Cardiac atrium fibroblast (primary cell): ENCODE results near the gene PEPD. TPM values are rescaled to one million over a fixed set of nuclear protein-coding genes. Genes with fewer than 3 reads are reported as not detected.

ENCODE experiments used
- total RNA-seq: library from RNA; depleted of rRNA; stranded (reverse); fragments of >200 nt; gene quantifications from 2 replicates; pipeline ENCODE4 v1.2.3, GENCODE V29; 2015

PEPD gene
- total RNA-seq: 62.8 and 74.8 TPM in 2 replicates

GRCh38 chr19:33521480-33522370 lies at the start of gene PEPD:
Gene PEPD, minus strand, starts transcription at chr19:33521791. Its CDS starts 31 bp downstream, at chr19:33521760.

GRCh38 chr19:33373453-33374235 lies 147.9 kb downstream of the PEPD start, which contains the start of gene CEBPG:
Gene CEBPG, plus strand, starts transcription at chr19:33373709. Its CDS starts 5,531 bp downstream, at chr19:33379240.

Other genes starting within 250 kb of the PEPD start
- 4.3 and 5.7 TPM in 2 replicates for gene CEBPA, start 219.3 kb downstream of the PEPD start, total RNA-seq
- 20.9 and 24.8 TPM in 2 replicates for gene CEBPG, start 148.1 kb downstream of the PEPD start, total RNA-seq
- gene CHST8, start 100.2 kb upstream of the PEPD start, total RNA-seq: 0.36 and 3.2 TPM in 2 replicates